Uterus (tissue), 4 donors: ENCODE data around the gene UBL7. TPM values are rescaled to one million over a fixed set of nuclear protein-coding genes. Genes with fewer than 3 reads are reported as not detected.

Experiments used
- DNase-seq, 2 donors: peaks; one replicate each; pipeline ENCODE4 v3.0.0-alpha.2; 2019 to 2020
- H3K27ac ChIP-seq, 2 donors: fragments of 200-600 bp; sonication (generic); 1 replicate in 1 of 2; 2 replicates in 1 of 2; pipeline ENCODE4 v1.5.1; 2016 to 2018
- H3K27me3 ChIP-seq, 2 donors: fragments of 200-600 bp; sonication (generic); one replicate each; pipeline ENCODE4 v1.5.1; 2018 to 2019; ENCODE audit warnings: control low read depth in 1 of 2
- H3K36me3 ChIP-seq, 2 donors: fragments of 200-600 bp; sonication (generic); one replicate each; pipeline ENCODE4 v1.5.1; 2019; ENCODE audit warnings: control low read depth in 1 of 2
- H3K4me1 ChIP-seq, 2 donors: fragments of 200-600 bp; sonication (generic); one replicate each; pipeline ENCODE4 v1.5.1; 2018 to 2019; ENCODE audit warnings: control low read depth in 1 of 2
- H3K4me3 ChIP-seq, 2 donors: fragments of 200-600 bp; sonication (generic); 1 replicate in 1 of 2; 2 replicates in 1 of 2; pipeline ENCODE4 v1.5.1; 2018 to 2019; ENCODE audit warnings: mild to moderate bottlenecking in 1 of 2
- H3K9me3 ChIP-seq, 2 donors: fragments of 200-600 bp; sonication (generic); one replicate each; pipeline ENCODE4 v1.5.1; 2019; ENCODE audit warnings: control low read depth in 1 of 2
- CTCF ChIP-seq, 4 experiments: fragments of 200-600 bp in 2 of 4; fragments of 450-650 bp in 2 of 4; sonication (generic) in 2 of 4; IDR thresholded peaks; one replicate each; pipeline ENCODE4 v1.5.1; 2016 to 2019; ENCODE audit warnings: antibody characterized with exemption in 4 of 4, mild to moderate bottlenecking in 2 of 4, moderate library complexity in 1 of 4
- POLR2A ChIP-seq, 2 donors: fragments of 450-650 bp; IDR thresholded peaks; one replicate each; pipeline ENCODE4 v1.6.1; 2016; ENCODE audit warnings: antibody characterized with exemption in 2 of 2, mild to moderate bottlenecking in 1 of 2, moderate library complexity in 1 of 2
- intact Hi-C: fragments of 100-400 bp; cut with DNase I; formaldehyde crosslinking; loops from one replicate; pipeline ENCODE4 v1.15.1; 2023; ENCODE audit warnings: low total_unique reads
- total RNA-seq, 4 donors: library from RNA; depleted of rRNA in 3 of 4; stranded (reverse); fragments of >200 nt in 3 of 4; gene quantifications; one replicate each; pipeline versions ENCODE4 v1.1.0 to v1.2.4, GENCODE V29; 2014 to 2023
- donor health status: DM: yes; HTN: yes; CAD: no.

UBL7 gene
- total RNA-seq, 4 donors from 2014 or later = 15.4 to 60.6 (median 35.7) TPM

GRCh38 chr15:74449643-74450205 lies 11.2 kb downstream of the UBL7 start:
- no peaks in the 10 kb centered on the region for H3K4me1 ChIP-seq
- DNase-seq = no peak
- TF ChIP-seq POLR2A (IDR thresholded peaks at IDR 0.05) (no peak), CTCF (IDR thresholded peaks at IDR 0.05) (no peak)

GRCh38 chr15:74449095-74449494 lies 11.9 kb downstream of the UBL7 start:
- Histone ChIP-seq H3K27ac (no peak overlapping the region), H3K4me3 (no peak overlapping the region), H3K36me3 (no peaks in the 10 kb centered on the region), H3K4me1 (no peaks in the 10 kb centered on the region), H3K27me3 (no peaks in the 10 kb centered on the region), H3K9me3 (no peaks in the 10 kb centered on the region)
- TF ChIP-seq CTCF (IDR thresholded peaks at IDR 0.05) (no peak), POLR2A (IDR thresholded peaks at IDR 0.05) (no peak)
- no peak for DNase-seq
- intact Hi-C loops = no loop called here

More at GRCh38 chr15:74449643-74450205, 11.2 kb downstream of the UBL7 start:
- Histone ChIP-seq H3K27me3 (no peaks in the 10 kb centered on the region), H3K9me3 (no peaks in the 10 kb centered on the region), H3K36me3 (no peaks in the 10 kb centered on the region), H3K4me3 (no peak overlapping the region), H3K27ac (no peak overlapping the region)
- intact Hi-C loops = no loop called here

GRCh38 chr15:74445816-74446763 lies 14.9 kb downstream of the UBL7 start:
- no peaks in the 10 kb centered on the region for H3K4me1 ChIP-seq
- DNase-seq = no peak
- no peaks in the 10 kb centered on the region for H3K36me3 ChIP-seq

GRCh38 chr15:74444106-74445062 lies 16.6 kb downstream of the UBL7 start:
- intact Hi-C loops = no loop called here
- H3K4me1 ChIP-seq = no peaks in the 10 kb centered on the region
- no peak overlapping the region for H3K4me3 ChIP-seq
- H3K36me3 ChIP-seq = no peaks in the 10 kb centered on the region
- DNase-seq = no peak
- no peak for TF ChIP-seq CTCF (IDR thresholded peaks at IDR 0.05)
- H3K27me3 ChIP-seq = no peaks in the 10 kb centered on the region
- no peak overlapping the region for H3K27ac ChIP-seq
- no peaks in the 10 kb centered on the region for H3K9me3 ChIP-seq

More at GRCh38 chr15:74445816-74446763, 14.9 kb downstream of the UBL7 start:
- TF ChIP-seq CTCF (IDR thresholded peaks at IDR 0.05) (no peak), POLR2A (IDR thresholded peaks at IDR 0.05) (no peak)
- Histone ChIP-seq H3K27ac (no peak overlapping the region), H3K9me3 (no peaks in the 10 kb centered on the region), H3K4me3 (no peak overlapping the region), H3K27me3 (no peaks in the 10 kb centered on the region)
- intact Hi-C loops = no loop called here
